Suppressor macrophage (primary cell): ENCODE data around the gene PROP1.
"Not testable (repeated sequence)": the region's sequence is repeated elsewhere in the genome, so short reads cannot be mapped to it uniquely, and the experiment has no call there.

Experiments used
- DNase-seq, 4 experiments: peaks; one replicate each; pipeline ENCODE4 v3.0.0-alpha.2; 2020 to 2022

PROP1 gene

GRCh38 chr5:177982072-177982727, 13.8 kb downstream of the PROP1 start:
- DNase-seq: peak; percentile 10 to 42 (median 20)

- no peak for DNase-seq
These were observed 14.6 kb downstream of the PROP1 start for GRCh38 chr5:177981296-177982071.

- DNase-seq: no peak
These were observed 15.3 kb downstream of the PROP1 start for GRCh38 chr5:177980743-177981151.

DNA sequence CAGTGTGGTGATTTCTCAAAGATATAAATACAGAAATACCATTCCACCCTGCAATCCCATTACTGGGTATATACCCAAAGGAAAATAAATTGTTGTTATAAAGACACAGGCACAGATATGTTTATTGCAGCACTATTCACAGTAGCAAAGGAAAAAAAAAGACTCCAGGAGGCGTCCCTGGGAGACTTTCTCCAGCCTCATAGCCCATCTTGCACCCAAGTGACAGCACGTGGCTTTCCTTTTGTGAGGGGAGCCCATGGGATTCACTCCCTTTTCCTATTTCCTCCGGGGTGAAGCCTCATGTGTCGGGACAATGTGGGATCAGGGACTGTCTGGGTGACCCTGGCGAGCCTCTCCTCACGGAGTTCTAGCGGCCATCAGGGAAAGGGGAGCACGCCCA, 18.4 kb downstream of the PROP1 start:
- DNase-seq: not testable (repeated sequence)

- no peak for DNase-seq
These were observed 22.9 kb downstream of the PROP1 start for GRCh38 chr5:177973066-177973635.

DNA sequence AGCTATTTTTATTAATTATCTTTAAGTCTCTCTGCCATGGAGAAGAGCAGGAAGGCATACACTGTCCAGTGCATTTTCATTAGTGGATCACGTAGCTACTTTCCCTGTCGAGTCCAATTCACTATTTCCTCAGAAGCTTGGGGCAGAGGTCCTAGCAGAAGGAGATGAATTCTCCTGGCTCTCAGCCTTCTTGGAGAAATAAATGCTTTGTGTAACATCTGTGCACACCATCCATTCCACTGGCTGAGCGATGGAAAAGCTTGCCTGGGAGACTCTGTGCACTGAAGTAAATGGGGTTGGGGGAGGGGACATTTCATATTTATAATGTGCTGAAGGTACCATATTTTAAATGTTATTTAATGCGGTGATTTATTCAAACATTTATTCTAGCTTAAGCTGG, 23.4 kb downstream of the PROP1 start:
- DNase-seq: no peak

- not testable (repeated sequence) for DNase-seq
These were observed 24.0 kb downstream of the PROP1 start for GRCh38 chr5:177972014-177972413.

DNA sequence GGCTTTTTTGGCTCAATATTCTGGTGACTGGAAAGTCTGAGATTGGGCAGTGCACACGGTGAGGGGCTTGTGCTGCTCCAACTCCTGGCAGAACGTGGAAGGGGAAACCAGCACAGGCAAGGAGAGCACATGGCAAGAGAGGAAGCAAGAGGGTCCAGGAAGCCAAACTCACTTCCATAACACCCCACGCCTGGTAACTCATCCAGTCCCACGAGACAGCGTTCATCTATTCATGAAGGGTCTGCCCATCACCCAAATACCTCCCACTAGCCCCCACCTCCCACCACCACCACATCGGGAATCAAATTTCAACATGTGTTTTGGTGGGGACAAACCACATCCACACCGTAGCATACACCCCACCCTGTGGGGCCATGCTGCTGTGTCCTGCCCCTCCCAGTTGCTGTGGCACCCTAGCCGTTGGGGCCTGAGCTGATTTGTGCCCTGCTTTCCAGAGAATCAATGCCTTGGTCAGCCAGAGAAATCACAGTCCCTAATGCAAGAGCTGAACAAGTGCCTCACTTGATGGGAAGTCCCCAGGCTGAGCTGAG, 27.3 kb downstream of the PROP1 start:
- DNase-seq: no peak

GRCh38 chr5:177967221-177967887, 28.7 kb downstream of the PROP1 start:
- no peak for DNase-seq

GRCh38 chr5:177966839-177967166, 29.2 kb downstream of the PROP1 start:
- no peak for DNase-seq

- no peak for DNase-seq
These were observed 29.8 kb downstream of the PROP1 start for GRCh38 chr5:177966009-177966838.

DNA sequence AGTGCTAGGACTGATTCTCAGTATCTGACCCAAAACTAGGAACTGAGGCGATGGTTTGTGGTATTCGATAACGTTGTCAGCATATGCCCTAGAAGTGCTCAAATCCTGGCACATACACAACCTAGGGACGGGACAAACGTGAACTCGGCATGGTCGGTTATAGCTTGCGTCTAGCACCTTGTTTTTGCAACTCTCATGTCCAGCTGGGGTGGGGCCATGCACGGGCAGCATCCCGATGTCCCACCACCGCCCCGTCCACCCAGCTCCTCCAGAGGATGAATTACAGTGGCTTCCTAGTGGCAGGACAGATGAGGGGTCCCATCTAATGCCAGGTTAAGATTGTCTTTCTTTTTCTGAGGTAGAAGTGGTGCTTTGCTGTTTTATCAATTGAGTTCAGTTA, 31.6 kb downstream of the PROP1 start:
- DNase-seq: no peak

- no peak for DNase-seq
These were observed 32.1 kb downstream of the PROP1 start for GRCh38 chr5:177963966-177964365.

GRCh38 chr5:177959315-177959714, 36.7 kb downstream of the PROP1 start:
- no peak for DNase-seq

DNA sequence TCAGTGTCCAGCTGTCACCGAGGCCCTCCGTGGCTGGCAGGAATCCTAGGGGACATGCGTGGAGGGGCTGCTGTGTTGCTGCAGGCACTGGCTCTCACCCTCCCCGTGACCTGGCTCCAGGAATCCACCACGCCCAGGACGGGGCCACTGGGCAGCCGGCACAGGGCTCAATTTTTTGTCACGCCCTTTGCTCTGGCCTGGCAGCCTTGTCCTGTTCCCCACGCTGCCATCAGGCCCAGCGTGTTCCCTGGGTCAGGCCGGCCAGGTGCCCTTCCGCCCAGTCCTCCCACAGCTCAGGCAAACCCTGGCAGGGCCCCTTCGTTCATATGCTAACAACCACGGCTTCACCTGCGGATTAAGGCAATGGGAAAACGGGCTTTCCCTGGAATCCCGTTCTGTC, 37.3 kb downstream of the PROP1 start:
- DNase-seq: no peak

- DNase-seq: no peak
These were observed 38.8 kb downstream of the PROP1 start for GRCh38 chr5:177957241-177957640.

- not testable (repeated sequence) for DNase-seq
These were observed 42.9 kb downstream of the PROP1 start for GRCh38 chr5:177953101-177953500.

- not testable (repeated sequence) for DNase-seq
These were observed 46.4 kb downstream of the PROP1 start for GRCh38 chr5:177949656-177950055.

GRCh38 chr5:177949065-177949464, 47.0 kb downstream of the PROP1 start:
- not testable (repeated sequence) for DNase-seq

GRCh38 chr5:177947912-177948311, 48.1 kb downstream of the PROP1 start:
- not testable (repeated sequence) for DNase-seq

- DNase-seq: not testable (repeated sequence)
These were observed 50.3 kb downstream of the PROP1 start for GRCh38 chr5:177945601-177946283.

GRCh38 chr5:177945145-177945544, 50.9 kb downstream of the PROP1 start:
- DNase-seq: not testable (repeated sequence)
